Fibroblast of mammary gland (primary cell): ENCODE measurements around the gene CORO1A.
"Not testable (repeated sequence)": the region's sequence is repeated elsewhere in the genome, so short reads cannot be mapped to it uniquely, and the experiment has no call there.

Source experiments
- DNase-seq: peaks from one replicate; pipeline ENCODE4 v3.0.0-alpha.2; 2010; ENCODE audit warnings: low read depth
- H3K4me3 ChIP-seq: 2 replicates; pipeline ENCODE4 v1.5.1; 2011; ENCODE audit warnings: low read depth, mild to moderate bottlenecking, low read length, moderate library complexity; ENCODE audit not compliant: control insufficient read depth
- CTCF ChIP-seq: conservative IDR thresholded peaks from 2 replicates; pipeline ENCODE4 v1.5.1; 2011; ENCODE audit warnings: low read depth, low read length, inconsistent platforms; ENCODE audit not compliant: control insufficient read depth, insufficient read depth

Gene CORO1A

GRCh38 chr16:30184891-30185682 is 1.7 kb downstream of the CORO1A start:
- no peak overlapping the region for H3K4me3 ChIP-seq
- TF ChIP-seq CTCF = no peak
- no peak for DNase-seq

GRCh38 chr16:30185683-30186421 is 2.5 kb downstream of the CORO1A start:
- H3K4me3 ChIP-seq = no peak overlapping the region
- no peak for DNase-seq
- TF ChIP-seq CTCF = no peak

DNA sequence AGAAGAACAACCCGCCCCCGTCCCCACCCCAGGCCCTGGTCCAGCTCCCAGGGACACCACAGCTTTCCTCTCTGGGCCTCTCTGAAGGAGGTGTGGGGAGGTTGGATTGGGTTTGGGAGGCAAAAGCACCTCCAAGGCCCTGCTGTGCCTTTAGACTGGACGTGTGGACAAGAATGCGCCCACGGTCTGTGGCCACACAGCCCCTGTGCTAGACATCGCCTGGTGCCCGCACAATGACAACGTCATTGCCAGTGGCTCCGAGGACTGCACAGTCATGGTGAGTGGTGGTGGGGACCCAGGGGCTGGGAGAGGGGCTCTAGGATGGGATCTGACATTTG is 3.0 kb downstream of the CORO1A start:
- H3K4me3 ChIP-seq = no peak overlapping the region
- no peak for DNase-seq
- TF ChIP-seq CTCF = no peak

DNA sequence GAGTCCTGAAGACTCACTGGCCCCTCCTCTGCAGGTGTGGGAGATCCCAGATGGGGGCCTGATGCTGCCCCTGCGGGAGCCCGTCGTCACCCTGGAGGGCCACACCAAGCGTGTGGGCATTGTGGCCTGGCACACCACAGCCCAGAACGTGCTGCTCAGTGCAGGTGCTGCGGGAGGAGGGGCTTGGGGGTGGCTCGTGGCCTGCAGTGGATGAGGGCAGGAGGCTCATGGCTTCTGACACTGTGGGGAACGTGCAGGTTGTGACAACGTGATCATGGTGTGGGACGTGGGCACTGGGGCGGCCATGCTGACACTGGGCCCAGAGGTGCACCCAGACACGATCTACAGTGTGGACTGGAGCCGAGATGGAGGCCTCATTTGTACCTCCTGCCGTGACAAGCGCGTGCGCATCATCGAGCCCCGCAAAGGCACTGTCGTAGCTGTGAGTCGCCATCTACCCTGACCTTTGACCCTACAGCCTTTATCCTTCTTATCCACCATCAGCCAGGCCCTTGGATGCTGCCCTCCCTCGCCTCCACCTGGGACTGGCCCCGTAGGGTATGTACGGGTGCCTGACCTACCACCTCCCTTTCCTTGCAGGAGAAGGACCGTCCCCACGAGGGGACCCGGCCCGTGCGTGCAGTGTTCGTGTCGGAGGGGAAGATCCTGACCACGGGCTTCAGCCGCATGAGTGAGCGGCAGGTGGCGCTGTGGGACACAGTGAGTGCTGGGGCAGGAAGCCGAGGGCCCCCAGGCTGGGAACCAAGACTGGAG is 3.6 kb downstream of the CORO1A start:
- H3K4me3 ChIP-seq = no peak overlapping the region

GRCh38 chr16:30187556-30187865 is 4.1 kb downstream of the CORO1A start:
- DNase-seq = no peak
- TF ChIP-seq CTCF = no peak
- H3K4me3 ChIP-seq = no peak overlapping the region

More for the DNA sequence above, 3.6 kb downstream of the CORO1A start:
- peak; percentile 34 for DNase-seq
- peak; percentile 57 for TF ChIP-seq CTCF

DNA sequence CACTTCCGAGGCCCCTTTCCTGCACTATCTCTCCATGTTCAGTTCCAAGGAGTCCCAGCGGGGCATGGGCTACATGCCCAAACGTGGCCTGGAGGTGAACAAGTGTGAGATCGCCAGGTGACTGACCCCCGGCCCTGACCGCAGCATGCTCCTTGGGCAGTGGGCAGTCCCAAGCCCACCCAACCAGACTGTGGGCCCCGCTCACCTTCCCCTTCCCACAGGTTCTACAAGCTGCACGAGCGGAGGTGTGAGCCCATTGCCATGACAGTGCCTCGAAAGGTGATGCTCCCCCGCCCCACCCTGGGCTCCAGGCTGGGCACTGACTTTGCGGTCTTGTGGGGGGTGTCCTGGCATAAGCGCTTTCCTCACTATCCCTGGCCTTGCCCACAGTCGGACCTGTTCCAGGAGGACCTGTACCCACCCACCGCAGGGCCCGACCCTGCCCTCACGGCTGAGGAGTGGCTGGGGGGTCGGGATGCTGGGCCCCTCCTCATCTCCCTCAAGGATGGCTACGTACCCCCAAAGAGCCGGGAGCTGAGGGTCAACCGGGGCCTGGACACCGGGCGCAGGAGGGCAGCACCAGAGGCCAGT is 4.7 kb downstream of the CORO1A start:
- no peak for DNase-seq
- TF ChIP-seq CTCF = no peak
- no peak overlapping the region for H3K4me3 ChIP-seq

DNA sequence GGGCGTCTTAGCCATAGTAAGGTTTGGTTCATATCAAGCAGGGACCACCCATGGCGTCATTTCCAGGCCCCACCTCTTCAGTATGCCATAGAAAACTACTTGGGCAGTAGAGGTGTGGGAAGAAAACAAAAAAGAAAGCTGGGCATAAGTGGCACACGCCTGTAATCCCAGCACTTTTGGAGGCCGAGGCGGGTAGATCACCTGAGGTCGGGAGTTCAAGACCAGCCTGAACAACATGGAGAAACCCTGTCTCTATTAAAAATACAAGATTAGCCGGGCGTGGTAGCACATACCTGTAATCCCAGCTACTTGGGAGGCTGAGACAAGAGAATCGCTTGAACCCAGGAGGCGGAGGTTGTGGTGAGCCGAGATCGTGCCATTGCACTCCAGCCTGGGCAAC is 7.8 kb downstream of the CORO1A start:
- H3K4me3 ChIP-seq, DNase-seq: not testable (repeated sequence)

- not testable (repeated sequence) for H3K4me3 ChIP-seq, DNase-seq
Observed at GRCh38 chr16:30193098-30193497, 9.7 kb downstream of the CORO1A start.

GRCh38 chr16:30193615-30194014 is 10.2 kb downstream of the CORO1A start, which contains the start of the genes BOLA2B and SLX1A:
Gene BOLA2B (minus strand): TSS chr16:30193666. CDS start chr16:30193595, 71 bp downstream.
Gene SLX1A (plus strand): TSS chr16:30193875. CDS start chr16:30194085, 210 bp downstream.
- H3K4me3 ChIP-seq = peak within 1 kb of the TSS; percentile 35
- DNase-seq = not testable (repeated sequence)
